Keratinocyte (primary cell): ENCODE results near the gene SPAG16.

Source experiments
- CTCF ChIP-seq, 3 experiments: IDR thresholded peaks in 1 of 3; conservative IDR thresholded peaks in 1 of 3; optimal IDR thresholded peaks in 1 of 3; 2 replicates in 2 of 3; 3 replicates in 1 of 3; pipeline versions ENCODE3 to v1.5.1; 2011; ENCODE audit warnings: low read length in 3 of 3, mild to moderate bottlenecking in 3 of 3, moderate library complexity in 2 of 3, control low read depth in 1 of 3, inconsistent platforms in 1 of 3; ENCODE audit not compliant: insufficient read depth in 2 of 3; ENCODE audit errors: extremely low read depth in 1 of 3
- EZH2 ChIP-seq: IDR thresholded peaks from one replicate; pipeline ENCODE4 v1.6.1; 2012; ENCODE audit warnings: inconsistent platforms, mild to moderate bottlenecking, low read length, moderate library complexity

GRCh38 chr2:214130114-214130513, 845.9 kb downstream of the SPAG16 start:
- TF ChIP-seq CTCF (optimal IDR thresholded peaks at IDR 0.05 in 1 of 3, IDR thresholded peaks at IDR 0.05 in 1 of 3, conservative IDR thresholded peaks at IDR 0.05 in 1 of 3; ENCODE audit: extremely low read depth in 1 of 3, insufficient read depth in 2 of 3, low read length in 3 of 3): no peak
- TF ChIP-seq EZH2: no peak
